Panc1 (cell line): ENCODE data around the gene ZXDB. TPM values are rescaled to one million over a fixed set of nuclear protein-coding genes. Genes with fewer than 3 reads are reported as not detected.
A peak's percentile ranks its signal among the peaks of the same experiment; 100 is the strongest.
"Not testable (repeated sequence)": the region's sequence is repeated elsewhere in the genome, so short reads cannot be mapped to it uniquely, and the experiment has no call there.

Experiments used
- ATAC-seq: fragments of 200-7000 bp; cut with Tn5 transposase; 2 replicates; pipeline ENCODE4 v1.9.1; 2020; ENCODE audit warnings: mild to moderate bottlenecking, moderate library complexity
- Bru-seq: library from RNA; stranded (reverse); fragments of 400-500 nt; gene quantifications from one replicate; lab custom pipeline; 2021; lab: Mats Ljungman, UMichigan
- BruChase-seq, 2 experiments: library from RNA; stranded (reverse); fragments of 400-500 nt; gene quantifications; one replicate each; lab custom pipeline; 2021; lab: Mats Ljungman, UMichigan
- BruUV-seq: library from RNA; stranded (reverse); fragments of 400-500 nt; replicated peaks from 2 replicates; lab custom pipeline; 2021; lab: Mats Ljungman, UMichigan
- CTCF ChIA-PET: fragments of 300-600 bp; sonication (Branson Sonifier 250); formaldehyde crosslinking; loops from one replicate; lab custom pipeline; 2022; ENCODE audit warnings: antibody characterized with exemption; lab: Charles Lee
- POLR2A ChIA-PET: fragments of 300-600 bp; sonication (Branson Sonifier 250); formaldehyde crosslinking; loops from one replicate; lab custom pipeline; 2022; ENCODE audit warnings: antibody characterized with exemption; lab: Charles Lee
- DNase-seq: peaks from one replicate; pipeline ENCODE4 v3.0.0-alpha.2; 2010; ENCODE audit warnings: low read depth, low spot score
- H3K27ac ChIP-seq: 2 replicates; pipeline ENCODE4 v1.5.1; 2011; ENCODE audit warnings: mild to moderate bottlenecking, low read length, inconsistent platforms
- H3K27me3 ChIP-seq: fragments of 200-500 bp; sonication (Bioruptor generic); 2 replicates; pipeline ENCODE4 v1.6.0; 2014; ENCODE audit warnings: low read length, inconsistent platforms; ENCODE audit not compliant: control insufficient read depth, insufficient read depth
- H3K36me3 ChIP-seq: fragments of 200-500 bp; sonication (Bioruptor generic); 2 replicates; pipeline ENCODE4 v1.5.1; 2014; ENCODE audit warnings: inconsistent platforms, mild to moderate bottlenecking, low read length, moderate library complexity; ENCODE audit not compliant: control insufficient read depth, insufficient read depth
- H3K4me1 ChIP-seq: 2 replicates; pipeline ENCODE4 v1.5.1; 2011; ENCODE audit warnings: inconsistent platforms, mild to moderate bottlenecking, low read length, moderate library complexity; ENCODE audit not compliant: control insufficient read depth, insufficient read depth
- H3K4me3 ChIP-seq, 2 experiments: 2 replicates each; pipeline ENCODE4 v1.5.1; 2011 to 2012; ENCODE audit warnings: low read depth in 2 of 2, low read length in 2 of 2, mild to moderate bottlenecking in 2 of 2, inconsistent platforms in 1 of 2, moderate library complexity in 1 of 2
- H3K9me3 ChIP-seq: fragments of 200-500 bp; sonication (Bioruptor generic); 2 replicates; pipeline ENCODE4 v1.5.1; 2014; ENCODE audit warnings: low read depth, mild to moderate bottlenecking, inconsistent platforms, low read length, moderate library complexity; ENCODE audit not compliant: control insufficient read depth, insufficient read depth
- CTCF ChIP-seq: fragments of 450-650 bp; IDR thresholded peaks from 2 replicates; pipeline ENCODE4 v1.5.1; 2017; ENCODE audit warnings: mild to moderate bottlenecking
- POLR2AphosphoS5 ChIP-seq: IDR thresholded peaks from 2 replicates; pipeline ENCODE4 v1.6.1; 2012; ENCODE audit warnings: mild to moderate bottlenecking, low read depth, low read length, moderate library complexity
- REST ChIP-seq, 2 experiments: IDR thresholded peaks; 2 replicates each; pipeline ENCODE4 v1.6.1; 2011 to 2012; ENCODE audit warnings: low read depth in 2 of 2, control low read depth in 1 of 2, low read length in 1 of 2, mild to moderate bottlenecking in 1 of 2, moderate library complexity in 1 of 2; ENCODE audit not compliant: insufficient read depth in 1 of 2
- SIN3A ChIP-seq: IDR thresholded peaks from 2 replicates; pipeline ENCODE4 v1.6.1; 2012; ENCODE audit warnings: low read depth, mild to moderate bottlenecking, low read length, moderate library complexity, borderline replicate concordance; ENCODE audit not compliant: insufficient read depth
- TCF7L2 ChIP-seq: IDR thresholded peaks from 2 replicates; pipeline ENCODE4 v1.6.1; 2011; ENCODE audit warnings: mild to moderate bottlenecking, low read depth, low read length, inconsistent platforms
- in situ Hi-C: cut with HindIII; loops from 2 replicates; pipeline ENCODE4 v1.10.0; 2016; ENCODE audit warnings: low sequenced_read_pairs, low pct_unique_long_range_greater_than_20kb
- intact Hi-C: fragments of 100-400 bp; cut with micrococcal nuclease; formaldehyde crosslinking; loops from one replicate; pipeline ENCODE4 v1.10.0; 2022; ENCODE audit not compliant: unreplicated experiment
- long read RNA-seq: library from polyadenylated mRNA; unstranded; transcript quantifications from one replicate; pipeline ENCODE4 v2.0.0, GENCODE V29; 2021; ENCODE audit not compliant: unreplicated experiment
- polyA plus RNA-seq: library from polyadenylated mRNA; unstranded; fragments of >200 nt; gene quantifications from one replicate; pipeline ENCODE4 v1.2.1, GENCODE V29; 2012; ENCODE audit warnings: missing spikeins; ENCODE audit not compliant: insufficient read length
- total RNA-seq: library from RNA; stranded (reverse); gene quantifications from one replicate; pipeline ENCODE4 v1.2.1, GENCODE V29; 2021; ENCODE audit not compliant: unreplicated experiment

The ZXDB gene
- total RNA-seq, result 8.3 TPM
- polyA plus RNA-seq, result 4.5 TPM
- Bru-seq, nascent RNA, result percentile 83 among the genes with signal in this experiment
- BruChase-seq, experiment 1, labeled RNA remaining after a 2-hour chase, result percentile 98 among the genes with signal in this experiment
- percentile 92 among the genes with signal in this experiment for BruChase-seq, experiment 2, labeled RNA remaining after a 6-hour chase
- long read RNA-seq, full-length matches to known transcripts, result 10 of 11 reads
- long read RNA-seq, partial matches to known transcripts, result 0 of 11 reads
- long read RNA-seq, other reads (novel, unspliced or antisense), result 1 of 11 reads

- H3K9me3 ChIP-seq, intact Hi-C loops, in situ Hi-C loops, DNase-seq, H3K36me3 ChIP-seq, CTCF ChIA-PET, H3K27me3 ChIP-seq, POLR2A ChIA-PET: not testable (repeated sequence)
- peak within 1 kb of the TSS; percentile 88 for H3K27ac ChIP-seq
- H3K4me1 ChIP-seq, result peaks cover 16% of the 10 kb centered on the region
- peak; percentile 72 for ATAC-seq
- TSS peak; percentile 83 for BruUV-seq
- H3K4me3 ChIP-seq, result peak within 1 kb of the TSS; percentile 51 to 64
These were observed at the start of gene ZXDB for GRCh38 chrX:57591284-57592159. ZXDB (plus strand) TSS chrX:57592011; CDS start chrX:57592049, 38 bp downstream.

- Histone ChIP-seq H3K4me1 (no peaks in the 10 kb centered on the region), H3K9me3 (no peaks in the 10 kb centered on the region), H3K4me3 (no peak overlapping the region), H3K27ac (no peak overlapping the region), H3K36me3 (no peaks in the 10 kb centered on the region), H3K27me3 (no peaks in the 10 kb centered on the region)
- ChIA-PET POLR2A (no interaction called here), CTCF (no interaction called here)
- intact Hi-C loops (no loop called here), in situ Hi-C loops (no loop called here)
- ATAC-seq (no peak), DNase-seq (no peak)
- TF ChIP-seq TCF7L2, result no peak
- no peak for TF ChIP-seq CTCF
- TF ChIP-seq SIN3A, result no peak
- no peak for TF ChIP-seq POLR2AphosphoS5
- TF ChIP-seq REST (IDR thresholded peaks at IDR 0.05; ENCODE audit: insufficient read depth in 1 of 2, low read depth in 2 of 2, low read length in 1 of 2), result no peak
- no TSS peak for BruUV-seq
These were observed 26.6 kb upstream of the ZXDB start for GRCh38 chrX:57565198-57565597.
